ENCODE measurements around the gene THBS2.
"Not testable (repeated sequence)": the region's sequence is repeated elsewhere in the genome, so short reads cannot be mapped to it uniquely, and the experiment has no call there.

THBS2 gene

GRCh38 chr6:169271877-169272216 is 18.2 kb upstream of the THBS2 start:
- no peak for DNase-seq (ENCODE audit: low spot score)

GRCh38 chr6:169271158-169271876 is 17.7 kb upstream of the THBS2 start:
- no peak for DNase-seq (ENCODE audit: low spot score)

GRCh38 chr6:169270077-169270380 is 16.4 kb upstream of the THBS2 start:
- not testable (repeated sequence) for DNase-seq (ENCODE audit: low spot score)

GRCh38 chr6:169269180-169270076 is 15.8 kb upstream of the THBS2 start:
- no peak for DNase-seq (ENCODE audit: low spot score)

DNA sequence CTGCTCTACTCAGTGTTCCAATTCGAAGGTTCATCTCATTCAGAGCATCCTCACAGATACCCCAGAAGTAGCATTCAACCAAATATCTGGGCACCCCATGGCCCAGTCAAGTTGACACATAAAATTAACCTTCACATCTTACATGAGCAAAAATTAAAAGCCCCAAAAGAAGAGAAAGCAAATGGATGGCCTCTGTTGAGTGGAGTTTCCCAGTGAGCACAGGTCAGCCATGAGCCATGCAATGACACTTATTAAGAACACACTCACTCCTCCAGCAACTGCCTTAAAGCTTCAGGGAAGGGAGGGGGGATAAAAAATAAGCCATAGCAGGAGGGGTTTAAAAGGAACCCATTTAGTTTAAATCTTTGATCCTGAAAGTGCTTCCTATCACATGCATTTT is 14.6 kb upstream of the THBS2 start:
- DNase-seq (ENCODE audit: low spot score), result no peak

GRCh38 chr6:169266746-169267591 is 13.3 kb upstream of the THBS2 start:
- DNase-seq (ENCODE audit: low spot score), result no peak

GRCh38 chr6:169266261-169266660 is 12.6 kb upstream of the THBS2 start:
- no peak for DNase-seq (ENCODE audit: low spot score)

DNA sequence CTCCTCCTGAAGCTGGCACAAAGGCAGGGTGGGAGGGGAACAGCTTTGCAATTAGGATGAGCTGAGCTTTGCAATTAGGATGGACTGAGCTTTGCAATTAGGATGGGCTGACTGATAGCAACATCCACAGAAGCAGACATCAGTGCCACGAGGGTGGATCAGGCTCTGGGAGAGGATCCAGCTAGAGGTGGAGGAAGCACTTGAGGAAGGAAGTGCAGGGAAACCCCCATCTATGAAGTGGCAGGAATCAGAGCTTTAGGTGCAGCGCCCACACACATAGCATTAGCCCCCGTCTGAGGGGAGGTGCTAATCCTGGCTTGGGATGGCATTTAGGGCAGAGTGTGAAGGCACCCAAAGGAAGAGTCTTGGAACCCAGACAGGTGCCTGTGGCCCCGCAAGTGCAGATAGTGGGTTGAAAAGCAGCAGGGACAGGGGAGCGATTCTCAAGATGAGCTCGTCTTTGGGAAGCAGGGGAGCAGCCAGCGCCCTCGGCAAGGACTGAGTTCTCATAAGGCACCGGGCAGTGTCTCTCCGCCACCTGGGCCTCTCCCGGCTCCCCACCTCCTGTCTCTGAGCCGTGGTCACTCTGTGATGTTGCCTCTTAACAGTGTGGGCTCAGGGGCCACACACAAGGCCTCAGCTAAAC is 12.0 kb upstream of the THBS2 start:
- DNase-seq (ENCODE audit: low spot score), result no peak

GRCh38 chr6:169263836-169264608 is 10.4 kb upstream of the THBS2 start:
- no peak for DNase-seq (ENCODE audit: low spot score)

GRCh38 chr6:169263374-169263773 is 9.7 kb upstream of the THBS2 start:
- DNase-seq (ENCODE audit: low spot score), result no peak

- DNase-seq (ENCODE audit: low spot score), result not testable (repeated sequence)
Observed at GRCh38 chr6:169262602-169263001, 9.0 kb upstream of the THBS2 start.

- no peak for DNase-seq (ENCODE audit: low spot score)
Observed at GRCh38 chr6:169256518-169256917, 2.9 kb upstream of the THBS2 start.

- DNase-seq (ENCODE audit: low spot score), result no peak
Observed at GRCh38 chr6:169256061-169256460, 2.4 kb upstream of the THBS2 start.

DNA sequence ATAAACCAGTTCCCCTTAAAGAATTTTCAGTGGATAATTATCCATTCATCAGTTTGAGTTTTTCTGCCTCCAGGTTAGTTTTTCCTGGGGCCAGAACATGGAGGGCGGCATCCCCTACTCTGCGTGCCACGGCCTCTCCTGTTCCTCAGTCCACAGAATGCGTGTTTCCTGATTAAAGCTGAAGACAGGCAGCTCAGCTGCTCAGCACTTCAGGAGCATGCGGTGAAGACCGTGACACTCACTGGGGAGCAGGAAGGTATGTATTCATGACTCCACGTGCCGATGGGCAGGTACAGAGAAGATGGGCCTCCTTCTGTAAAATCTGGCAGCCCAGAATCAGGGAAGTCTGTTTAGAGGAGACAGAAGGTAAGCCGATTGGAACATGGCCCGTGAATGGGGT is 2.0 kb upstream of the THBS2 start:
- no peak for DNase-seq (ENCODE audit: low spot score)

DNA sequence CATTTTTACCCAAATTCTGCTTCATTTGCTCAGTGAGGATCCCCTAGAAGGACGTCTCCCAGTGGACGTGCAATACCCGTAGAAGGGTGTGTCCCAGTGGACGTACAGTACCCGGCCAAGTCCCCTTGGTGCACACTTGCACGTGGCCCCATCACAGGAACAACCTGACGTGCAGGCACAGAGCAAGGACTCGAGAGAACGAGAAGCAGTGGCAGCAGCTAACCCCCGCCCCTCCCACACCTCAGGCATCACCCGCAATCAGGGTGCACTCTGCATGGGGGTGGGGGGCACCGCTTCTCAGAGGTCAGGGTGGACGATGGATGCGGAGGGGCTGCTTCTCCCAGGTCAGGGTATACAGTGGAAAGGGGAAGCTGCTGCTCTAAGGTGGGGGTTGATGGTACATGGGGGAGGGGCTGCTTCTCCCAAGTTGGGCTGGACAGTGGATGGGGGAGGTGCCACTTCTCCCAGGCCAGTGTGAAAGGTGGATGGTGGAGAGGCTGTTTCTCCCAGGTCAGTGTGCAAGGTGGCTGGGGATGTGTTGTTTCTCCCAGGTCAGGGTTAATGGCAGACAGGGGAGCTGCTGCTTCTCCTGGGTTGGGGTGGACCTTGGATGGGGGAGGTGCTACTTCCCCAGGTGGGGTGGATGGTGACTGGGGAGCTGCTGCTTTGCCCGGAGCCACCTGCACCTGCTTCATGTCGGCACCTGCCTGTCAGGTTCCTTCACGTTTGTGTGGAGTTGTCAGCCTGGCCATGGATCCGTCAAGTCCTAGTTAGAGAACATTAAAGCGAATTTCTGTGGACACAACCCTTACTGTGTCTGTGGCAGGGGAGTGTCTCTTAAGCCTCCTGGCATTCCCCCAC is 1.0 kb upstream of the THBS2 start:
- no peak for DNase-seq (ENCODE audit: low spot score)

DNA sequence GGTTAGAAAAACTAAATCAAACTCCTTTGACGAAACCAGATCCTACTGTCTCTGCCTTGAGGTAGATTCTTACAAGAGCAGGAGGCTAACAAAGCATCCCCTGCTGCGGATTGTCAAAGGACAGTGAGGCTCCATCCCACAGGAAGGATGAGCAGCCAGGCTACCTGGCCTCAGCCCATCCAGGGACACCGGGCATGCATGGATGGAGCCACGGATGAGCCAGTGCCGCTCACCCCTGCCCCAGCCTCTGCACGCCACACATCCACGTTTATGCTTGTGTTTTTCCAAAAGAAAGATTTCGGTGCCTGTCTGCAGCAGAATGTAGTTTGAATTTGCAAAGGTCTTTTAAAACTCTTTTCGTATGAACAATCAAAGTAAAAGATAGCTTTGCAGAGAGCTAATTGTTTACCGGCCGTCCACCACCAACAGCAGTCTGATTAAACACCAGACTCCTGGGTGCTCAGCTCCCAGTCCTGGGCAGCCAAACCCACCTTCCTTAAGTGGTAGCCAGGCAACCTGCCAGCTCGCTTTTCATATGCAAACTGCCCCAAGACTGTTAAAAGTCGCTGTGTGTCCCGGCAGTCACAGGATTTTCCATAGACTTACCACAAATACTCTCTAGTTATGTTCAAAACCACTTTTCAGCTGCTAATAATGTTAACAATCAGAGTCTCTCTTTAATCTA is 999 bp downstream of the THBS2 start:
- DNase-seq (ENCODE audit: low spot score), result no peak

DNA sequence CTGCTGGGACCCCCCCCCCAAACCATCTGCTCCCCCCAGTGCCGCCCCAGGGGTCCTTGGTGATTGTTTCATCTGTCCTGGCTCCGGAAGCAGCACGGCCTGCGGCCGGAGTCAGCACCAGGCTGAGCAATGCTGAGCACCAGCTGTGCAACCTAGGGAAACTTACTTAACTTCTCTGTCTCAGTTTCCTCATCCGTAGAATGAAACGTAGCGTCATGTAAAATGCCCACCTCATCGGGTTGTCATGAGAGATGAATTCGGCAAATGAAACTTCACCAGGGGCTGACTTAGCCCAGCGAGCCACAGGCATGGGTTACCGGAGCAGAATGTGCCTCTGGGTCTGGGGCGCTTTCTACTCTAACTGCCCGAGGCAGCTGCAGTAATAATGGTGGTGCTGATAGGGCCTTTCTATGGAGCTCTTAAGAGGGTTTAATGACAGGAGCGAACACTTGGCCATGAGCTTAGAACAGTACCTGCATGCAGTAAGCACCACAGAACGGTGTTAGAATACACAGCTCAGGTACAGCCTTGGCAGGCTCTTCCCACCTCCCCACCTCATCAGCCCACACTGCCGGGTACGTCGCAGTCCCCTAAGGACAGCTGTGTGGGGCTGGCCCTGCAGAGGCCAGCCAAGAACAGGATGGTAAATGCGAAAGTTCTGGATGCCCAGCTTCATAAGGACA is 1.7 kb downstream of the THBS2 start:
- DNase-seq (ENCODE audit: low spot score), result no peak

GRCh38 chr6:169251371-169251802 is 2.3 kb downstream of the THBS2 start:
- DNase-seq (ENCODE audit: low spot score), result no peak

- no peak for DNase-seq (ENCODE audit: low spot score)
Observed at GRCh38 chr6:169250660-169251059, 3.0 kb downstream of the THBS2 start.
